Natural killer cell treated with Interleukin-12 subunit alpha and Interleukin-12 subunit beta and Interleukin-15 and Interleukin-18, amount 100 ng/mL, for 72 hours (primary cell): Measurements from ENCODE around the gene UBE2D3. TPM values are rescaled to one million over a fixed set of nuclear protein-coding genes. Genes with fewer than 3 reads are reported as not detected.

Experiments
- ATAC-seq, 2 donors: fragments of 150-1000 bp; cut with Tn5 transposase in 1 of 2; sonication (Bioruptor Pico), chemical (Tn5 transposase) in 1 of 2; 2 replicates each; pipeline ENCODE4 v1.10.0; 2021
- DNase-seq: peaks from one replicate; pipeline ENCODE4 v3.0.0; 2022; ENCODE audit warnings: low spot score
- H3K27ac Mint-ChIP-seq, 2 donors: 1 replicate in 1 of 2; 2 replicates in 1 of 2; pipeline ENCODE4 v1.8.0; 2022; ENCODE audit warnings: mixed read lengths in 2 of 2, mild to moderate bottlenecking in 1 of 2, moderate library complexity in 1 of 2
- H3K27me3 Mint-ChIP-seq, 2 donors: 1 replicate in 1 of 2; 2 replicates in 1 of 2; pipeline ENCODE4 v1.8.0; 2022; ENCODE audit warnings: mixed read lengths in 2 of 2
- H3K36me3 Mint-ChIP-seq: one replicate; pipeline ENCODE4 v1.8.0; 2022; ENCODE audit warnings: mixed read lengths
- H3K4me1 Mint-ChIP-seq, 2 donors: 1 replicate in 1 of 2; 2 replicates in 1 of 2; pipeline ENCODE4 v1.8.0; 2022; ENCODE audit warnings: low read depth in 2 of 2, mixed read lengths in 2 of 2, mild to moderate bottlenecking in 1 of 2
- H3K4me3 Mint-ChIP-seq: one replicate; pipeline ENCODE4 v1.8.0; 2022; ENCODE audit warnings: mixed read lengths
- H3K9me3 Mint-ChIP-seq: 2 replicates; pipeline ENCODE4 v1.8.0; 2022; ENCODE audit warnings: mixed read lengths
- total RNA-seq, 2 donors: library from RNA; stranded (reverse); gene quantifications; one replicate each; pipeline ENCODE4 v1.2.3, GENCODE V29; 2022

The UBE2D3 gene
- total RNA-seq, 2 donors from 2014 or later, result 400 to 403 TPM

GRCh38 chr4:102792361-102792936, 34.9 kb downstream of the UBE2D3 start:
- H3K4me3 Mint-ChIP-seq, result no peak overlapping the region
- no peaks in the 10 kb centered on the region for H3K27me3 Mint-ChIP-seq
- peak overlapping the region in 1 of 2 donors; percentile 13 for H3K27ac Mint-ChIP-seq
- ATAC-seq (no peak), DNase-seq (no peak)
- H3K9me3 Mint-ChIP-seq, result no peaks in the 10 kb centered on the region
- H3K36me3 Mint-ChIP-seq, result peaks cover 20% of the 10 kb centered on the region
- H3K4me1 Mint-ChIP-seq, result peaks cover 25 to 38% of the 10 kb centered on the region in 2 donors

- H3K36me3 Mint-ChIP-seq, result peaks cover 20% of the 10 kb centered on the region
- no peaks in the 10 kb centered on the region for H3K27me3 Mint-ChIP-seq
- H3K4me1 Mint-ChIP-seq, result peaks cover 27 to 38% of the 10 kb centered on the region in 2 donors
- DNase-seq, result no peak
- no peaks in the 10 kb centered on the region for H3K9me3 Mint-ChIP-seq
- peak overlapping the region in 1 of 2 donors; percentile 13 for H3K27ac Mint-ChIP-seq
- H3K4me3 Mint-ChIP-seq, result no peak overlapping the region
- ATAC-seq, result no peak
Observed at GRCh38 chr4:102791318-102791835, 36.0 kb downstream of the UBE2D3 start.

- Mint-ChIP-seq H3K9me3 (no peaks in the 10 kb centered on the region), H3K27me3 (no peaks in the 10 kb centered on the region), H3K4me1 (peaks cover 24 to 33% of the 10 kb centered on the region in 2 donors), H3K36me3 (peaks cover 8% of the 10 kb centered on the region), H3K4me3 (no peak overlapping the region), H3K27ac (peak overlapping the region in 1 of 2 donors; percentile 70)
- DNase-seq (no peak), ATAC-seq (no peak)
Observed at GRCh38 chr4:102789317-102789717, 38.0 kb downstream of the UBE2D3 start.

GRCh38 chr4:102787944-102788343, 39.4 kb downstream of the UBE2D3 start:
- Mint-ChIP-seq H3K27me3 (no peaks in the 10 kb centered on the region), H3K36me3 (peaks cover 8% of the 10 kb centered on the region), H3K4me1 (peaks cover 23 to 33% of the 10 kb centered on the region in 2 donors), H3K27ac (peak overlapping the region in 1 of 2 donors; percentile 73), H3K9me3 (no peaks in the 10 kb centered on the region), H3K4me3 (no peak overlapping the region)
- ATAC-seq (no peak), DNase-seq (no peak)

GRCh38 chr4:102787096-102787881, 40.1 kb downstream of the UBE2D3 start:
- peaks cover 4% of the 10 kb centered on the region for H3K36me3 Mint-ChIP-seq
- H3K9me3 Mint-ChIP-seq, result no peaks in the 10 kb centered on the region
- peak overlapping the region in 1 of 2 donors; percentile 73 for H3K27ac Mint-ChIP-seq
- H3K4me3 Mint-ChIP-seq, result no peak overlapping the region
- DNase-seq, result no peak
- H3K4me1 Mint-ChIP-seq, result peaks cover 17 to 28% of the 10 kb centered on the region in 2 donors
- no peaks in the 10 kb centered on the region for H3K27me3 Mint-ChIP-seq
- peak; percentile 51 to 76 for ATAC-seq

GRCh38 chr4:102786279-102786678, 41.1 kb downstream of the UBE2D3 start:
- Mint-ChIP-seq H3K9me3 (no peaks in the 10 kb centered on the region), H3K4me1 (peaks cover 13 to 21% of the 10 kb centered on the region in 2 donors), H3K27ac (peak overlapping the region in 1 of 2 donors; percentile 64), H3K36me3 (no peaks in the 10 kb centered on the region), H3K27me3 (no peaks in the 10 kb centered on the region), H3K4me3 (no peak overlapping the region)
- DNase-seq, result no peak
- ATAC-seq, result peak in 1 of 2 donors; percentile 57

- no peaks in the 10 kb centered on the region for H3K36me3 Mint-ChIP-seq
- H3K27ac Mint-ChIP-seq, result no peak overlapping the region
- peaks cover 0 to 9% of the 10 kb centered on the region in 2 donors for H3K27me3 Mint-ChIP-seq
- ATAC-seq, result no peak
- H3K4me3 Mint-ChIP-seq, result no peak overlapping the region
- peaks cover 4 to 9% of the 10 kb centered on the region in 2 donors for H3K4me1 Mint-ChIP-seq
- no peak for DNase-seq
- H3K9me3 Mint-ChIP-seq, result no peaks in the 10 kb centered on the region
Observed at GRCh38 chr4:102783006-102783405, 44.3 kb downstream of the UBE2D3 start.

GRCh38 chr4:102781570-102781969, 45.8 kb downstream of the UBE2D3 start:
- no peak for DNase-seq
- Mint-ChIP-seq H3K4me3 (no peak overlapping the region), H3K27ac (no peak overlapping the region), H3K4me1 (peaks cover 0 to 5% of the 10 kb centered on the region in 2 donors), H3K36me3 (no peaks in the 10 kb centered on the region), H3K27me3 (peaks cover 0 to 11% of the 10 kb centered on the region in 2 donors), H3K9me3 (no peaks in the 10 kb centered on the region)
- ATAC-seq, result peak in 1 of 2 donors; percentile 48

- H3K4me1 Mint-ChIP-seq, result peaks cover 0 to 2% of the 10 kb centered on the region in 2 donors
- no peaks in the 10 kb centered on the region for H3K9me3 Mint-ChIP-seq
- H3K36me3 Mint-ChIP-seq, result no peaks in the 10 kb centered on the region
- peak; percentile 21 to 56 for ATAC-seq
- no peak overlapping the region for H3K4me3 Mint-ChIP-seq
- H3K27me3 Mint-ChIP-seq, result peaks cover 0 to 13% of the 10 kb centered on the region in 2 donors
- DNase-seq, result no peak
- H3K27ac Mint-ChIP-seq, result no peak overlapping the region
Observed at GRCh38 chr4:102780476-102781144, 46.7 kb downstream of the UBE2D3 start.

- H3K27me3 Mint-ChIP-seq, result peaks cover 0 to 15% of the 10 kb centered on the region in 2 donors
- H3K36me3 Mint-ChIP-seq, result no peaks in the 10 kb centered on the region
- no peak overlapping the region for H3K4me3 Mint-ChIP-seq
- H3K9me3 Mint-ChIP-seq, result no peaks in the 10 kb centered on the region
- no peak for DNase-seq
- ATAC-seq, result no peak
- H3K4me1 Mint-ChIP-seq, result peaks cover 0 to 2% of the 10 kb centered on the region in 2 donors
- no peak overlapping the region for H3K27ac Mint-ChIP-seq
Observed at GRCh38 chr4:102779204-102779603, 48.1 kb downstream of the UBE2D3 start.

- H3K27me3 Mint-ChIP-seq, result peaks cover 0 to 15% of the 10 kb centered on the region in 2 donors
- H3K27ac Mint-ChIP-seq, result no peak overlapping the region
- peak in 1 of 2 donors; percentile 33 for ATAC-seq
- no peaks in the 10 kb centered on the region for H3K36me3 Mint-ChIP-seq
- DNase-seq, result no peak
- H3K4me3 Mint-ChIP-seq, result no peak overlapping the region
- no peaks in the 10 kb centered on the region for H3K9me3 Mint-ChIP-seq
- peaks cover 0 to 2% of the 10 kb centered on the region in 2 donors for H3K4me1 Mint-ChIP-seq
Observed at GRCh38 chr4:102778720-102779119, 48.6 kb downstream of the UBE2D3 start.

GRCh38 chr4:102775805-102776204, 51.5 kb downstream of the UBE2D3 start:
- Mint-ChIP-seq H3K36me3 (no peaks in the 10 kb centered on the region), H3K4me1 (peaks cover 0 to 2% of the 10 kb centered on the region in 2 donors), H3K27ac (no peak overlapping the region), H3K4me3 (no peak overlapping the region), H3K9me3 (no peaks in the 10 kb centered on the region), H3K27me3 (peaks cover 0 to 15% of the 10 kb centered on the region in 2 donors)
- ATAC-seq (no peak), DNase-seq (no peak)

- Mint-ChIP-seq H3K27me3 (peaks cover 0 to 11% of the 10 kb centered on the region in 2 donors), H3K27ac (no peak overlapping the region), H3K4me3 (no peak overlapping the region), H3K4me1 (peaks cover 0 to 2% of the 10 kb centered on the region in 2 donors), H3K9me3 (no peaks in the 10 kb centered on the region), H3K36me3 (no peaks in the 10 kb centered on the region)
- DNase-seq (no peak), ATAC-seq (no peak)
Observed at GRCh38 chr4:102774254-102774653, 53.1 kb downstream of the UBE2D3 start.
